A549 (cell line): ENCODE data around the gene OBSCN. TPM values are rescaled to one million over a fixed set of nuclear protein-coding genes. Genes with fewer than 3 reads are reported as not detected.

Experiments used
- ATAC-seq, 2 experiments: fragments of 200-7000 bp in 1 of 2; fragments of >200 bp in 1 of 2; cut with Nextera tagmentation in 1 of 2; cut with Tn5 transposase in 1 of 2; 3 replicates each; pipeline versions ENCODE4 v1.8.0 to v1.9.1; 2018 to 2020; ENCODE audit warnings: mild to moderate bottlenecking in 1 of 2, moderate library complexity in 1 of 2
- CTCF ChIA-PET: fragments of 300-600 bp; sonication (Branson Sonifier 250); formaldehyde crosslinking; extraction: SDS; loops from one replicate; lab custom pipeline; 2021; ENCODE audit warnings: antibody characterized with exemption, inconsistent platforms; lab: Yijun Ruan, JAX
- POLR2A ChIA-PET: fragments of 350-600 bp; formaldehyde crosslinking; extraction: SDS; loops from one replicate; lab custom pipeline; 2021; ENCODE audit warnings: antibody characterized with exemption, inconsistent platforms; lab: Yijun Ruan, JAX
- DNase-seq, 2 experiments: peaks; one replicate each; pipeline versions ENCODE4 v3.0.0 to v3.0.0-alpha.2; 2011 to 2016; ENCODE audit warnings: low read depth in 1 of 2, low spot score in 1 of 2
- FAIRE-seq: peaks from 2 replicates; lab custom pipeline; 2011; peaks lifted over from hg19 to GRCh38; lab: Jason Lieb, UNC
- H3K27ac ChIP-seq, 2 experiments: fragments of >200 bp; sonication (Bioruptor Twin); formaldehyde crosslinking; 3 replicates each; pipeline ENCODE4 v1.5.1; 2016 to 2017
- H3K4me1 ChIP-seq: fragments of >200 bp; sonication (Bioruptor Twin); formaldehyde crosslinking; 3 replicates; pipeline ENCODE4 v1.6.1; 2016
- H3K4me2 ChIP-seq: fragments of >200 bp; sonication (Bioruptor Twin); formaldehyde crosslinking; 3 replicates; pipeline ENCODE4 v1.6.1; 2016
- H3K4me3 ChIP-seq: fragments of >200 bp; sonication (Bioruptor Twin); formaldehyde crosslinking; 3 replicates; pipeline ENCODE4 v1.5.1; 2016
- H3K9me3 ChIP-seq: fragments of >200 bp; sonication (Bioruptor Twin); formaldehyde crosslinking; 3 replicates; pipeline ENCODE4 v1.6.1; 2016
- BHLHE40 ChIP-seq: IDR thresholded peaks from 2 replicates; pipeline ENCODE4 v1.6.1; 2012; ENCODE audit warnings: low read depth, low read length, inconsistent platforms
- CHD2 ChIP-seq: fragments of 150-350 bp; IDR thresholded peaks from 2 replicates; pipeline ENCODE4 v1.6.1; 2014; ENCODE audit warnings: low read length; ENCODE audit not compliant: partially characterized antibody
- EHMT2 ChIP-seq: fragments of 200-600 bp; sonication (generic); IDR thresholded peaks from 2 replicates; pipeline ENCODE4 v1.6.1; 2016; ENCODE audit warnings: antibody characterized with exemption, low read depth, mild to moderate bottlenecking, moderate library complexity
- FOSL2 ChIP-seq, 2 experiments: fragments of 450-650 bp in 1 of 2; fragments of >200 bp in 1 of 2; sonication (Bioruptor Twin) in 1 of 2; formaldehyde crosslinking; IDR thresholded peaks; 2 replicates each; pipeline versions ENCODE4 v1.5.0 to v1.6.1; 2016 to 2020; ENCODE audit warnings: mild to moderate bottlenecking in 1 of 2, moderate library complexity in 1 of 2
- FOXS1 ChIP-seq: fragments of 250-450 bp; sonication (Bioruptor Pico); IDR thresholded peaks from 2 replicates; pipeline ENCODE4 v1.5.0; 2020; ENCODE audit warnings: mild to moderate bottlenecking, moderate library complexity
- HES2 ChIP-seq: fragments of >200 bp; sonication (Bioruptor Twin); formaldehyde crosslinking; IDR thresholded peaks from 2 replicates; pipeline ENCODE4 v1.6.1; 2016
- MAZ ChIP-seq: fragments of 150-350 bp; IDR thresholded peaks from 2 replicates; pipeline ENCODE4 v1.6.1; 2014; ENCODE audit warnings: antibody characterized with exemption, low read depth, low read length, borderline replicate concordance
- PBX3 ChIP-seq: IDR thresholded peaks from 2 replicates; pipeline ENCODE4 v1.6.1; 2012
- RCOR1 ChIP-seq: fragments of 150-350 bp; IDR thresholded peaks from 2 replicates; pipeline ENCODE4 v1.6.1; 2014; ENCODE audit warnings: antibody characterized with exemption, low read length, low read depth
- ZC3H11A ChIP-seq: fragments of 450-650 bp; IDR thresholded peaks from 2 replicates; pipeline ENCODE4 v1.6.1; 2014; ENCODE audit warnings: antibody characterized with exemption, mild to moderate bottlenecking
- ZSCAN20 ChIP-seq: fragments of 250-450 bp; sonication (Bioruptor Pico); IDR thresholded peaks from 2 replicates; pipeline ENCODE4 v1.8.0; 2022; ENCODE audit warnings: mild to moderate bottlenecking, moderate library complexity
- WGBS: methylation state at CpG from one replicate; pipeline ENCODE4 v1.1.6; 2017; ENCODE audit errors: missing lambda C conversion rate; 5-methylcytosine and 5-hydroxymethylcytosine counted together
- polyA plus RNA-seq, 4 experiments: library from polyadenylated mRNA; depleted of rRNA in 3 of 4; stranded (reverse); fragments of >200 nt; fragmentation: RNase III in 1 of 4; extraction: RNeasy Plus Mini Kit Qiagen cat#74134 plus additional on column Dnase treatment in 1 of 4; gene quantifications; 2 replicates in 3 of 4; 3 replicates in 1 of 4; pipeline ENCODE4 v1.2.3, GENCODE V29; 2011 to 2017
- TF ChIP-seq, protein P1 (sequence below): IDR thresholded peaks from 2 replicates; pipeline ENCODE4 v1.6.1; 2012
- TF ChIP-seq, protein P2 (sequence below): fragments of >200 bp; sonication (Bioruptor Twin); formaldehyde crosslinking; IDR thresholded peaks from 3 replicates; pipeline ENCODE4 v1.6.1; 2016
- TF ChIP-seq, protein P3 (sequence below): fragments of 450-650 bp; IDR thresholded peaks from 2 replicates; pipeline ENCODE4 v1.6.1; 2014; ENCODE audit warnings: antibody characterized with exemption

Gene OBSCN
- polyA plus RNA-seq, 2 of the 4 experiments (the other 2 are of a cell fraction) = 3.1 to 6.8 TPM

GRCh38 chr1:228387321-228387720 is 179.5 kb downstream of the OBSCN start:
- no peak for TF ChIP-seq BHLHE40
- TF ChIP-seq, all 56 proteins: peak for 0
- no peak for FAIRE-seq
- POLR2A ChIA-PET = no interaction called here

GRCh38 chr1:228390649-228391048 is 182.8 kb downstream of the OBSCN start:
- ATAC-seq = no peak
- 88% methylated on average over 10 of the region's 10 CpGs for WGBS
- Histone ChIP-seq H3K4me3 (no peak overlapping the region), H3K27ac (no peak overlapping the region), H3K4me2 (no peak overlapping the region), H3K4me1 (peaks cover 13% of the 10 kb centered on the region), H3K9me3 (no peaks in the 10 kb centered on the region)
- ChIA-PET POLR2A (no interaction called here), CTCF (interaction anchor here (0.7 to 2.1 kb wide), 2 partner anchors 69 to 87 kb away, joined by 3 to 6 read pairs; no protein-coding TSS in a partner anchor)
- no peak for FAIRE-seq
- DNase-seq = no peak
- TF ChIP-seq, protein P1, sequence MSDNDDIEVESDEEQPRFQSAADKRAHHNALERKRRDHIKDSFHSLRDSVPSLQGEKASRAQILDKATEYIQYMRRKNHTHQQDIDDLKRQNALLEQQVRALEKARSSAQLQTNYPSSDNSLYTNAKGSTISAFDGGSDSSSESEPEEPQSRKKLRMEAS = no peak
- TF ChIP-seq PBX3 (no peak), RCOR1 (no peak), EHMT2 (no peak), HES2 (no peak)

More at GRCh38 chr1:228387321-228387720, 179.5 kb downstream of the OBSCN start:
- CTCF ChIA-PET = interaction anchor here (0.7 to 1.0 kb wide), 2 partner anchors 10 to 77 kb away, joined by 3 to 4 read pairs; no protein-coding TSS in a partner anchor
- Histone ChIP-seq H3K4me3 (no peak overlapping the region), H3K27ac (no peak overlapping the region), H3K9me3 (no peaks in the 10 kb centered on the region), H3K4me1 (peaks cover 4% of the 10 kb centered on the region), H3K4me2 (no peak overlapping the region)
- DNase-seq = no peak
- no peak for ATAC-seq

DNA sequence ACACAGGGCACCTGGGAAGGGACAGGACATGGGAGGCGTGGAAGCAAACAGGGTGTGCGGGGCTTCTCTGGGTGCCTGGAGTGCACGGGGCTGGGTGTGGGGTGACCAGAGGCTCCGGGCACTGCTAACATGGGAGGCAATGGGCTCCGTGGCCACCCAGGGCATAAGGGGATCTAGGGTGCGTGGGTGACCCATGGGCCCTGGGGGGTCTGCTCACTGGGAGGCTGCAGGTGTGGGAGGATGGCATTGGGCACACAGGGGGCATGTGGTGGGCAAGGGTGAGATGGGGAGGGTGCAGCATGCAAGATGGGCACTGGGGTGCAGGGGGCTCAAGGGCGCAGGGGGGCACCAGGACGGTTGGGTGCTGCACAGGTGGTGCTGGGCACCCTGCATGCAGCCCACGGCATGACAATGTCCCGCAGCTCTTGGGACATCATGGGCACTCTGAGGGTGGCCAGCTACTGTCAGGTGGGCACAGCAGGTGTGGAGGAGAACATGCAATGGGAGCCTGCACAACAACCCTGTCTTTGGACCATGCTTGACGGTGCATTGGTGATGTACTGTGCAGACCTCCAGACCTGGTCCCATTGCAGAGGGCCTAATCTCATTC is 183.7 kb downstream of the OBSCN start:
- Histone ChIP-seq H3K4me1 (peaks cover 13% of the 10 kb centered on the region), H3K4me2 (no peak overlapping the region), H3K9me3 (no peaks in the 10 kb centered on the region), H3K27ac (no peak overlapping the region), H3K4me3 (no peak overlapping the region)
- 84% methylated on average over 11 of the region's 11 CpGs for WGBS
- TF ChIP-seq CHD2 = no peak
- TF ChIP-seq, protein P2, sequence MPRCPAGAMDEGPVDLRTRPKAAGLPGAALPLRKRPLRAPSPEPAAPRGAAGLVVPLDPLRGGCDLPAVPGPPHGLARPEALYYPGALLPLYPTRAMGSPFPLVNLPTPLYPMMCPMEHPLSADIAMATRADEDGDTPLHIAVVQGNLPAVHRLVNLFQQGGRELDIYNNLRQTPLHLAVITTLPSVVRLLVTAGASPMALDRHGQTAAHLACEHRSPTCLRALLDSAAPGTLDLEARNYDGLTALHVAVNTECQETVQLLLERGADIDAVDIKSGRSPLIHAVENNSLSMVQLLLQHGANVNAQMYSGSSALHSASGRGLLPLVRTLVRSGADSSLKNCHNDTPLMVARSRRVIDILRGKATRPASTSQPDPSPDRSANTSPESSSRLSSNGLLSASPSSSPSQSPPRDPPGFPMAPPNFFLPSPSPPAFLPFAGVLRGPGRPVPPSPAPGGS = no peak
- TF ChIP-seq, protein P3, sequence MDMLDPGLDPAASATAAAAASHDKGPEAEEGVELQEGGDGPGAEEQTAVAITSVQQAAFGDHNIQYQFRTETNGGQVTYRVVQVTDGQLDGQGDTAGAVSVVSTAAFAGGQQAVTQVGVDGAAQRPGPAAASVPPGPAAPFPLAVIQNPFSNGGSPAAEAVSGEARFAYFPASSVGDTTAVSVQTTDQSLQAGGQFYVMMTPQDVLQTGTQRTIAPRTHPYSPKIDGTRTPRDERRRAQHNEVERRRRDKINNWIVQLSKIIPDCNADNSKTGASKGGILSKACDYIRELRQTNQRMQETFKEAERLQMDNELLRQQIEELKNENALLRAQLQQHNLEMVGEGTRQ = no peak
- TF ChIP-seq FOXS1 (CRISPR knock-in tag) = no peak
- no peak for TF ChIP-seq ZC3H11A
- no peak for FAIRE-seq
- ATAC-seq = peak; percentile 27 to 31; a peak in 4 of 6 replicates
- CTCF ChIA-PET = interaction anchor here (2.1 to 3.6 kb wide), 3 partner anchors 8 to 68 kb away, joined by 6 to 30 read pairs (median 17); partner anchors contain the start of gene TRIM11
- POLR2A ChIA-PET = interaction anchor here (2.6 kb wide), 1 partner anchor 15 kb away, joined by 18 read pairs; the partner anchor contains the start of gene TRIM11
- no peak for DNase-seq

DNA sequence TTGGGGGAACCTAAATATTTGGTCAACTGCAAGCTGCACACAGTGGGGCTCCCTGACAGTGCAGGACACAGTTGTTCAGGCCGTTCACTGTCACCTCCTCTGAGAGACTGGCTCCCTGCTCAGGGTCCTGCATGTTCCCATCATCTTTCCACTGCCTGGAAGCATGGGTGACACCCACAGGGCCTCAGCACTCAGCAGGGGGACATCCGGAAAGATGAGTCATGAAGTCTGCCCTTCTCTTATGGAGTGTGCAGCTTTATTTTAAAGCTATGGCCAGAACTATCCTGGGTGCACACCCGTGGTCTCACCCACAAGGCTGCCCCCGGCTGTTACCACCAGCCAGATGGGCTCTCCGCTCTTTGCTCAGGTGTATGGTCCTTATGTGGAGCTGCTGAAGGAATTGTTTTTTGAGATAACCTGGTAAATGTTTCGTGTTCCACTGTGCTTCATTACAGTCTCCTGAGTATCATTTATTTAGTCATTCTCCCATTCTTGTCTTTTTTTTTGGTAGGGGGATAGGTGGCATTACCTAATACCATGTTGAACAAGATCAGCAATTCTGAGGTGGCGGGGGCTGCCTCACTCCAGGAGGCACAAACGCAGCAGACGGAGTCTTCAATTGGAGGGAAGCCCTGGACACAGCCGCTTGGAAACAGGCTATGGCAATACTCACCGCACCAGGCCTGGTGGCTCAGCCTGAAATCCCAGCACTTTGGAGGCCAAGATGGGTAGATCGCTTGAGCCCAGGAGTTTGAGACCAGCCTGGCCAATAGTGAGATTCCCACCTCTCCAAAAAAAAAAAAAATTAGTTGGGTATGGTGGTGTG is 184.5 kb downstream of the OBSCN start:
- ATAC-seq (peak in 1 of 2 experiments; percentile 39; a peak in 3 of 6 replicates), DNase-seq (no peak), FAIRE-seq (no peak)
- Histone ChIP-seq H3K4me3 (no peak overlapping the region), H3K4me2 (0 out of 3 replicates have a peak overlapping the region, but pooled peaks have one; percentile 15), H3K9me3 (no peaks in the 10 kb centered on the region), H3K4me1 (peaks cover 13% of the 10 kb centered on the region), H3K27ac (0 out of 6 replicates have a peak overlapping the region, but pooled peaks of 1 of the 2 experiments have one; percentile 10)
- TF ChIP-seq FOSL2 (IDR thresholded peaks at IDR 0.05) (no peak), FOSL2 (CRISPR knock-in tag; IDR thresholded peaks at IDR 0.05) (peak; percentile 39; the same call in 1 of the 2 replicates), MAZ (no peak), ZSCAN20 (CRISPR knock-in tag) (no peak), HES2 (no peak)
- TF ChIP-seq, protein P1 = 0 out of 2 replicates have a peak, but pooled peaks have one; percentile 33
- WGBS = 83% methylated on average over 12 of the region's 12 CpGs
- CTCF ChIA-PET = interaction anchor here (0.6 to 3.6 kb wide), 8 partner anchors 9 to 253 kb away, joined by 3 to 30 read pairs (median 3); partner anchors contain the start of gene TRIM11
- POLR2A ChIA-PET = interaction anchor here (2.6 kb wide), 1 partner anchor 14 kb away, joined by 18 read pairs; the partner anchor contains the start of gene TRIM11
